Endothelial cell of umbilical vein (primary cell): ENCODE results near the gene MT1M. TPM values are rescaled to one million over a fixed set of nuclear protein-coding genes. Genes with fewer than 3 reads are reported as not detected.

Experiments used
- BruUV-seq: library from RNA; stranded (reverse); fragments of 400-500 nt; replicated peaks from 2 replicates; lab custom pipeline; 2021; lab: Mats Ljungman, UMichigan
- CTCF ChIA-PET: fragments of 300-600, 350-600 bp; sonication (Branson Sonifier 250); formaldehyde crosslinking; loops from one replicate; lab custom pipeline; 2021; ENCODE audit warnings: antibody characterized with exemption, inconsistent platforms; lab: Charles Lee
- POLR2A ChIA-PET: fragments of 300-600, 350-600 bp; sonication (Branson Sonifier 250); formaldehyde crosslinking; loops from one replicate; lab custom pipeline; 2021; ENCODE audit warnings: antibody characterized with exemption, inconsistent platforms; lab: Charles Lee
- DNase-seq: peaks from one replicate; pipeline ENCODE4 v3.0.0-alpha.2; 2011; ENCODE audit warnings: low read depth, low spot score
- FAIRE-seq: peaks from 2 replicates; lab custom pipeline; 2011; peaks lifted over from hg19 to GRCh38; lab: Jason Lieb, UNC
- H2AFZ ChIP-seq: 2 replicates; pipeline ENCODE4 v1.6.0; 2012; ENCODE audit warnings: low read depth, low read length, control low read depth, inconsistent platforms
- H3K27ac ChIP-seq: 2 replicates; pipeline ENCODE4 v1.5.1; 2011; ENCODE audit warnings: low read depth, mild to moderate bottlenecking, control low read depth, low read length, moderate library complexity; ENCODE audit not compliant: insufficient read depth
- H3K27me3 ChIP-seq, 2 experiments: 2 replicates each; pipeline versions ENCODE4 v1.6.0 to v1.6.1; 2011; ENCODE audit warnings: low read length in 2 of 2, mixed read lengths in 1 of 2; ENCODE audit not compliant: control insufficient read depth in 2 of 2, insufficient read depth in 2 of 2
- H3K36me3 ChIP-seq, 2 experiments: 2 replicates in 1 of 2; 3 replicates in 1 of 2; pipeline ENCODE4 v1.5.1; 2011; ENCODE audit warnings: low read length in 2 of 2, mild to moderate bottlenecking in 1 of 2, moderate library complexity in 1 of 2; ENCODE audit not compliant: control insufficient read depth in 2 of 2, insufficient read depth in 2 of 2; ENCODE audit errors: extremely low read depth in 1 of 2
- H3K4me1 ChIP-seq: 3 replicates; pipeline ENCODE4 v1.5.1; 2011; ENCODE audit warnings: mild to moderate bottlenecking, low read length; ENCODE audit not compliant: control insufficient read depth, insufficient read depth; ENCODE audit errors: extremely low read depth
- H3K4me2 ChIP-seq: 2 replicates; pipeline ENCODE4 v1.6.1; 2011; ENCODE audit warnings: low read length, control low read depth, mixed read lengths; ENCODE audit not compliant: insufficient read depth
- H3K4me3 ChIP-seq, 3 experiments: fragments of 200-600 bp in 1 of 3; sonication (generic), shearing (Covaris generic) in 1 of 3; replicated peaks in 1 of 3; 2 replicates each; pipeline ENCODE4 v1.5.1; 2011 to 2016; ENCODE audit warnings: control low read depth in 3 of 3, low read length in 3 of 3, mild to moderate bottlenecking in 2 of 3, inconsistent platforms in 1 of 3, low read depth in 1 of 3, moderate library complexity in 1 of 3; ENCODE audit not compliant: insufficient read depth in 1 of 3
- H3K79me2 ChIP-seq: 2 replicates; pipeline ENCODE4 v1.6.0; 2012; ENCODE audit warnings: low read length, inconsistent platforms; ENCODE audit not compliant: control insufficient read depth, insufficient read depth
- H3K9ac ChIP-seq: replicated peaks from 2 replicates; pipeline ENCODE3; 2011; ENCODE audit warnings: low read length, control low read depth; ENCODE audit not compliant: insufficient read depth; ENCODE audit errors: extremely low read depth
- H3K9me1 ChIP-seq: replicated peaks from 3 replicates; pipeline ENCODE4 v1.6.0; 2011; ENCODE audit warnings: mild to moderate bottlenecking, low read length; ENCODE audit not compliant: control insufficient read depth, insufficient read depth; ENCODE audit errors: extremely low read depth
- H3K9me3 ChIP-seq: replicated peaks from 2 replicates; pipeline ENCODE4 v1.5.1; 2012; ENCODE audit warnings: low read length, inconsistent platforms; ENCODE audit not compliant: control insufficient read depth, insufficient read depth
- H4K20me1 ChIP-seq: replicated peaks from 2 replicates; pipeline ENCODE3; 2011; ENCODE audit warnings: mild to moderate bottlenecking, low read length; ENCODE audit not compliant: control insufficient read depth, insufficient read depth; ENCODE audit errors: extremely low read depth
- CTCF ChIP-seq, 2 donors: IDR thresholded peaks; 1 replicate in 1 of 2; 2 replicates in 1 of 2; pipeline ENCODE4 v1.5.1; 2011; ENCODE audit warnings: low read length in 2 of 2, mild to moderate bottlenecking in 2 of 2, moderate library complexity in 2 of 2, control low read depth in 1 of 2, inconsistent platforms in 1 of 2, low read depth in 1 of 2; ENCODE audit not compliant: insufficient read depth in 1 of 2; ENCODE audit errors: extremely low read depth in 1 of 2
- EZH2 ChIP-seq: IDR thresholded peaks from 2 replicates; pipeline ENCODE4 v1.6.1; 2012; ENCODE audit warnings: borderline replicate concordance, low read depth, mild to moderate bottlenecking, moderate library complexity, low read length, inconsistent platforms; ENCODE audit not compliant: severe bottlenecking
- FOS ChIP-seq: IDR thresholded peaks from 2 replicates; pipeline ENCODE4 v1.6.1; 2011; ENCODE audit warnings: mild to moderate bottlenecking, low read length, moderate library complexity, borderline replicate concordance; ENCODE audit not compliant: insufficient read depth
- GATA2 ChIP-seq: IDR thresholded peaks from 2 replicates; pipeline ENCODE4 v1.7.0; 2011; ENCODE audit warnings: low read depth, mild to moderate bottlenecking, moderate library complexity, mixed read lengths, low read length; ENCODE audit not compliant: insufficient read length, insufficient read depth
- JUN ChIP-seq: IDR thresholded peaks from 2 replicates; pipeline ENCODE4 v1.6.1; 2011; ENCODE audit warnings: borderline replicate concordance, low read depth; ENCODE audit not compliant: insufficient read length, insufficient read depth
- MAX ChIP-seq: IDR thresholded peaks from 2 replicates; pipeline ENCODE4 v1.6.1; 2011; ENCODE audit not compliant: insufficient read depth, insufficient read length
- MYC ChIP-seq: IDR thresholded peaks from one replicate; pipeline ENCODE4 v1.6.1; 2011; ENCODE audit warnings: mild to moderate bottlenecking, low read depth, low read length
- POLR2A ChIP-seq: IDR thresholded peaks from 2 replicates; pipeline ENCODE4 v1.6.1; 2012; ENCODE audit warnings: low read depth, mild to moderate bottlenecking, control low read depth, low read length
- POLR2AphosphoS5 ChIP-seq: IDR thresholded peaks from 2 replicates; pipeline ENCODE4 v1.6.1; 2012; ENCODE audit warnings: low read depth, mild to moderate bottlenecking, control low read depth, low read length, moderate library complexity; ENCODE audit not compliant: insufficient read depth
- dilution Hi-C: fragments of 300-500 bp; cut with MboI; formaldehyde crosslinking; loops from one replicate; pipeline ENCODE4 v1.15.0; 2019; ENCODE audit warnings: low sequenced_read_pairs; ENCODE audit not compliant: extremely low pct_ligation_motif_present
- intact Hi-C: fragments of 100-400 bp; cut with micrococcal nuclease; formaldehyde crosslinking; loops from one replicate; pipeline ENCODE4 v1.10.0; 2022
- polyA plus RNA-seq, 4 experiments: library from polyadenylated mRNA; depleted of rRNA in 3 of 4; stranded (reverse) in 3 of 4; unstranded in 1 of 4; fragments of >200 nt; gene quantifications; 2 replicates each; pipeline versions ENCODE4 v1.2.1 to v1.2.3, GENCODE V29; 2011 to 2012; ENCODE audit warnings: missing spikeins in 1 of 4
- total RNA-seq: library from RNA; stranded (reverse); gene quantifications from 2 replicates; pipeline ENCODE4 v1.2.3, GENCODE V29; 2021

The MT1M gene
- total and polyA plus RNA-seq, 2 donors (not counting 3 experiments of a cell fraction or from before 2014, with no cell fraction given), result 4.3 to 4.6 TPM

- TF ChIP-seq JUN, result no peak
- TF ChIP-seq EZH2, result no peak
- no peak for TF ChIP-seq MAX
- TF ChIP-seq FOS, result no peak
- no peak for TF ChIP-seq POLR2A
- no peak for TF ChIP-seq MYC
- H3K4me1 ChIP-seq, result no peaks in the 10 kb centered on the region
- dilution Hi-C loops, result no loop called here
- H3K9ac ChIP-seq, result no peak overlapping the region
- H3K9me3 ChIP-seq, result no peaks in the 10 kb centered on the region
- H3K27me3 ChIP-seq, result peaks cover 5 to 17% of the 10 kb centered on the region in 2 experiments
- H3K4me2 ChIP-seq, result no peak overlapping the region
- POLR2A ChIA-PET, result no interaction called here
- FAIRE-seq, result no peak
- H3K4me3 ChIP-seq, result no peak overlapping the region
- H3K9me1 ChIP-seq, result no peaks in the 10 kb centered on the region
- no peaks in the 10 kb centered on the region for H4K20me1 ChIP-seq
- BruUV-seq, result no TSS peak
- H3K36me3 ChIP-seq, result no peaks in the 10 kb centered on the region
- no peaks in the 10 kb centered on the region for H3K79me2 ChIP-seq
- H3K27ac ChIP-seq, result no peak overlapping the region
- intact Hi-C loops, result no loop called here
- no peak for DNase-seq
- CTCF ChIA-PET, result interaction anchor here (0.6 to 2.4 kb wide), 4 partner anchors 17 to 778 kb away, joined by 3 to 14 read pairs (median 7); no protein-coding TSS in a partner anchor
- no peak overlapping the region for H2AFZ ChIP-seq
Observed at GRCh38 chr16:56583351-56584168, 48.9 kb upstream of the MT1M start.

- H3K9ac ChIP-seq, result no peak overlapping the region
- H3K9me1 ChIP-seq, result no peaks in the 10 kb centered on the region
- dilution Hi-C loops, result no loop called here
- H2AFZ ChIP-seq, result no peak overlapping the region
- H3K4me1 ChIP-seq, result no peaks in the 10 kb centered on the region
- H3K36me3 ChIP-seq, result no peaks in the 10 kb centered on the region
- BruUV-seq, result no TSS peak
- FAIRE-seq (no peak), DNase-seq (no peak)
- H3K4me3 ChIP-seq, result no peak overlapping the region
- H3K27ac ChIP-seq, result no peak overlapping the region
- H3K27me3 ChIP-seq, result peaks cover 12 to 17% of the 10 kb centered on the region in 2 experiments
- ChIA-PET CTCF (interaction anchor here (1.4 to 2.3 kb wide), 2 partner anchors 16 to 118 kb away, joined by 4 to 9 read pairs; no protein-coding TSS in a partner anchor), POLR2A (no interaction called here)
- no peaks in the 10 kb centered on the region for H4K20me1 ChIP-seq
- H3K9me3 ChIP-seq, result no peaks in the 10 kb centered on the region
- H3K79me2 ChIP-seq, result no peaks in the 10 kb centered on the region
- intact Hi-C loops, result no loop called here
- no peak overlapping the region for H3K4me2 ChIP-seq
- TF ChIP-seq MYC (no peak), EZH2 (no peak), MAX (no peak), POLR2A (no peak), CTCF (IDR thresholded peaks at IDR 0.05; ENCODE audit: extremely low read depth in 1 of 2, insufficient read depth in 1 of 2, low read depth in 1 of 2, low read length in 2 of 2) (no peak), GATA2 (no peak), FOS (no peak), JUN (no peak), POLR2AphosphoS5 (no peak)
Observed at GRCh38 chr16:56584276-56584675, 48.2 kb upstream of the MT1M start.
